H1 (cell line): ENCODE results near the gene ZAP70. TPM values are rescaled to one million over a fixed set of nuclear protein-coding genes. Genes with fewer than 3 reads are reported as not detected.

Experiments
- CTCF ChIA-PET: fragments of 300-600 bp; sonication (Branson Sonifier 250); formaldehyde crosslinking; loops from one replicate; lab custom pipeline; 2021; ENCODE audit not compliant: partially characterized antibody; lab: Charles Lee
- POLR2A ChIA-PET: fragments of 300-600 bp; sonication (Branson Sonifier 250); formaldehyde crosslinking; loops from one replicate; lab custom pipeline; 2021; ENCODE audit warnings: inconsistent platforms; ENCODE audit not compliant: partially characterized antibody; lab: Charles Lee
- DNase-seq, 2 experiments: peaks; one replicate each; pipeline versions ENCODE4 v3.0.0 to v3.0.0-alpha.2; 2010 to 2022; ENCODE audit warnings: low spot score in 2 of 2, low read depth in 1 of 2, mixed read lengths in 1 of 2
- FAIRE-seq: peaks from 2 replicates; lab custom pipeline; 2011; peaks lifted over from hg19 to GRCh38; lab: Jason Lieb, UNC
- H2AFZ ChIP-seq: 2 replicates; pipeline ENCODE4 v1.8.1; 2012; ENCODE audit warnings: low read length, inconsistent platforms
- H2AK5ac ChIP-seq: 2 replicates; pipeline ENCODE4 v1.6.1; 2013; ENCODE audit warnings: low read depth, low read length
- H2BK120ac ChIP-seq: replicated peaks from 2 replicates; pipeline ENCODE3; 2013; ENCODE audit warnings: low read depth, low read length, inconsistent platforms
- H2BK12ac ChIP-seq: 2 replicates; pipeline ENCODE4 v1.6.1; 2013; ENCODE audit warnings: low read depth, low read length
- H2BK15ac ChIP-seq: 2 replicates; pipeline ENCODE4 v1.6.1; 2013; ENCODE audit warnings: low read length
- H2BK20ac ChIP-seq: 2 replicates; pipeline ENCODE4 v1.6.1; 2013; ENCODE audit warnings: low read length
- H2BK5ac ChIP-seq: 2 replicates; pipeline ENCODE4 v1.6.1; 2013; ENCODE audit warnings: low read depth, low read length
- H3K14ac ChIP-seq: 2 replicates; pipeline ENCODE4 v1.6.1; 2013; ENCODE audit warnings: inconsistent platforms; ENCODE audit not compliant: insufficient read length
- H3K18ac ChIP-seq: 2 replicates; pipeline ENCODE4 v1.6.1; 2013; ENCODE audit warnings: low read length; ENCODE audit errors: extremely low read depth
- H3K23ac ChIP-seq: 2 replicates; pipeline ENCODE4 v1.6.1; 2013; ENCODE audit warnings: inconsistent platforms; ENCODE audit not compliant: insufficient read length
- H3K23me2 ChIP-seq: 2 replicates; pipeline ENCODE4 v1.6.1; 2013; ENCODE audit warnings: low read depth, low read length
- H3K27ac ChIP-seq: 2 replicates; pipeline ENCODE4 v1.6.1; 2011; ENCODE audit warnings: low read depth, low read length, inconsistent platforms
- H3K27me3 ChIP-seq, 4 experiments: replicated peaks in 1 of 4; 1 replicate in 1 of 4; 2 replicates in 3 of 4; pipeline versions ENCODE4 v1.6.1 to v1.8.1; 2011 to 2013; ENCODE audit warnings: low read length in 3 of 4, mild to moderate bottlenecking in 3 of 4, inconsistent platforms in 2 of 4, mixed read lengths in 2 of 4, moderate library complexity in 1 of 4; ENCODE audit not compliant: control insufficient read depth in 3 of 4, insufficient read depth in 3 of 4; ENCODE audit errors: extremely low read depth in 1 of 4
- H3K36me3 ChIP-seq, 4 experiments: 2 replicates each; pipeline versions ENCODE4 v1.6.1 to v1.8.1; 2011 to 2013; ENCODE audit warnings: mild to moderate bottlenecking in 4 of 4, low read length in 3 of 4, moderate library complexity in 2 of 4, control low read depth in 1 of 4, inconsistent platforms in 1 of 4; ENCODE audit not compliant: insufficient read depth in 4 of 4, control insufficient read depth in 2 of 4
- H3K4ac ChIP-seq: replicated peaks from 2 replicates; pipeline ENCODE3; 2013; ENCODE audit warnings: low read length, low read depth, mixed read lengths, inconsistent platforms; ENCODE audit not compliant: insufficient read length
- H3K4me1 ChIP-seq, 4 experiments: replicated peaks in 1 of 4; 1 replicate in 1 of 4; 2 replicates in 3 of 4; pipeline versions ENCODE4 v1.6.1 to v1.8.1; 2011 to 2013; ENCODE audit warnings: low read length in 3 of 4, inconsistent platforms in 2 of 4, mixed read lengths in 1 of 4; ENCODE audit not compliant: insufficient read depth in 4 of 4, control insufficient read depth in 3 of 4
- H3K4me2 ChIP-seq, 2 experiments: 2 replicates each; pipeline versions ENCODE4 v1.6.1 to v1.8.1; 2011 to 2013; ENCODE audit warnings: low read depth in 2 of 2, low read length in 2 of 2, control low read depth in 1 of 2, inconsistent platforms in 1 of 2, mild to moderate bottlenecking in 1 of 2; ENCODE audit not compliant: insufficient read depth in 1 of 2
- H3K4me3 ChIP-seq, 4 experiments: fragments of 200-600, 300-600 bp in 1 of 4; sonication (generic), shearing (Covaris generic), sonication (Bioruptor Twin) in 1 of 4; 2 replicates each; pipeline versions ENCODE4 v1.5.1 to v1.8.1; 2011 to 2016; ENCODE audit warnings: low read length in 4 of 4, low read depth in 3 of 4, control low read depth in 2 of 4, inconsistent platforms in 2 of 4, mild to moderate bottlenecking in 2 of 4, mixed read lengths in 1 of 4, moderate library complexity in 1 of 4; ENCODE audit not compliant: insufficient read depth in 2 of 4; ENCODE audit errors: extremely low read depth in 1 of 4
- H3K56ac ChIP-seq: replicated peaks from 2 replicates; pipeline ENCODE3; 2013; ENCODE audit warnings: low read depth, mild to moderate bottlenecking, mixed read lengths, low read length, inconsistent platforms; ENCODE audit not compliant: insufficient read length
- H3K79me1 ChIP-seq: 2 replicates; pipeline ENCODE4 v1.6.1; 2013; ENCODE audit warnings: low read depth, low read length, control low read depth
- H3K79me2 ChIP-seq, 2 experiments: 2 replicates each; pipeline versions ENCODE4 v1.6.1 to v1.8.1; 2012 to 2013; ENCODE audit warnings: low read length in 2 of 2, mild to moderate bottlenecking in 2 of 2, inconsistent platforms in 1 of 2; ENCODE audit not compliant: insufficient read depth in 2 of 2, control insufficient read depth in 1 of 2
- H3K9ac ChIP-seq, 4 experiments: replicated peaks in 1 of 4; 1 replicate in 1 of 4; 2 replicates in 3 of 4; pipeline versions ENCODE4 v1.6.1 to v1.8.1; 2011 to 2013; ENCODE audit warnings: low read depth in 3 of 4, low read length in 3 of 4, control low read depth in 2 of 4, mild to moderate bottlenecking in 2 of 4, moderate library complexity in 2 of 4, inconsistent platforms in 1 of 4; ENCODE audit errors: extremely low read depth in 1 of 4
- H3K9me3 ChIP-seq, 2 experiments: 2 replicates each; pipeline versions ENCODE4 v1.6.1 to v1.8.1; 2012 to 2013; ENCODE audit warnings: mild to moderate bottlenecking in 2 of 2, moderate library complexity in 2 of 2, control low read depth in 1 of 2, inconsistent platforms in 1 of 2, low read depth in 1 of 2, low read length in 1 of 2, mixed read lengths in 1 of 2; ENCODE audit not compliant: insufficient read depth in 2 of 2
- H4K20me1 ChIP-seq, 2 experiments: replicated peaks in 1 of 2; 2 replicates each; pipeline versions ENCODE3 to v1.8.1; 2011 to 2013; ENCODE audit warnings: inconsistent platforms in 2 of 2, low read length in 2 of 2, mild to moderate bottlenecking in 1 of 2; ENCODE audit not compliant: insufficient read depth in 2 of 2, control insufficient read depth in 1 of 2
- H4K5ac ChIP-seq: 2 replicates; pipeline ENCODE4 v1.6.1; 2013; ENCODE audit warnings: low read length, low read depth, mixed read lengths, inconsistent platforms; ENCODE audit not compliant: insufficient read length
- H4K8ac ChIP-seq: 2 replicates; pipeline ENCODE4 v1.8.0; 2013; ENCODE audit warnings: mild to moderate bottlenecking, moderate library complexity, low read length, inconsistent platforms; ENCODE audit not compliant: insufficient read depth; ENCODE audit errors: extremely low read depth
- H4K91ac ChIP-seq: replicated peaks from 2 replicates; pipeline ENCODE3; 2013; ENCODE audit warnings: low read length, mixed read lengths, inconsistent platforms; ENCODE audit not compliant: insufficient read length
- JUN ChIP-seq: IDR thresholded peaks from 2 replicates; pipeline ENCODE4 v1.6.1; 2011; ENCODE audit warnings: low read depth, mild to moderate bottlenecking, improper control_type of control experiment, low read length
- WGBS, 2 experiments: shearing (Covaris generic) in 1 of 2; methylation state at CpG; one replicate each; pipeline versions ENCODE4 v1.1.6 to v1.1.7; 2013 to 2015; ENCODE audit warnings: low lambda C conversion rate in 2 of 2, mixed read lengths in 2 of 2, inconsistent platforms in 1 of 2, low coverage in 1 of 2, missing lambda C conversion rate in 1 of 2; ENCODE audit not compliant: insufficient replicate concordance in 2 of 2, insufficient coverage in 1 of 2, insufficient read length in 1 of 2; ENCODE audit errors: extremely low coverage in 1 of 2, missing lambda C conversion rate in 1 of 2; 5-methylcytosine and 5-hydroxymethylcytosine counted together
- polyA plus RNA-seq, 7 experiments: library from polyadenylated mRNA; depleted of rRNA in 3 of 7; stranded (reverse) in 5 of 7; unstranded in 2 of 7; fragments of >200 nt in 5 of 7; fragments of 200-250 nt in 2 of 7; gene quantifications; 1 replicate in 5 of 7; 2 replicates in 1 of 7; 4 replicates in 1 of 7; pipeline versions ENCODE4 v1.2.1 to v1.2.3, GENCODE V29; 2011 to 2013; ENCODE audit warnings: missing spikeins in 2 of 7, mixed read lengths in 2 of 7
- total RNA-seq: library from RNA; stranded (reverse); fragmentation: NEBNext Ultra II Directional; extraction: Animal tissue kit (Norgen Biotek cat#: 25700); gene quantifications from 2 replicates; pipeline ENCODE4 v1.2.1, GENCODE V29; 2021

ZAP70 gene
- total and polyA plus RNA-seq, 2 of the 8 experiments (the other 6 are each of a cell fraction or from before 2014, with no cell fraction given), result 0.15 TPM; not detected in 1

DNA sequence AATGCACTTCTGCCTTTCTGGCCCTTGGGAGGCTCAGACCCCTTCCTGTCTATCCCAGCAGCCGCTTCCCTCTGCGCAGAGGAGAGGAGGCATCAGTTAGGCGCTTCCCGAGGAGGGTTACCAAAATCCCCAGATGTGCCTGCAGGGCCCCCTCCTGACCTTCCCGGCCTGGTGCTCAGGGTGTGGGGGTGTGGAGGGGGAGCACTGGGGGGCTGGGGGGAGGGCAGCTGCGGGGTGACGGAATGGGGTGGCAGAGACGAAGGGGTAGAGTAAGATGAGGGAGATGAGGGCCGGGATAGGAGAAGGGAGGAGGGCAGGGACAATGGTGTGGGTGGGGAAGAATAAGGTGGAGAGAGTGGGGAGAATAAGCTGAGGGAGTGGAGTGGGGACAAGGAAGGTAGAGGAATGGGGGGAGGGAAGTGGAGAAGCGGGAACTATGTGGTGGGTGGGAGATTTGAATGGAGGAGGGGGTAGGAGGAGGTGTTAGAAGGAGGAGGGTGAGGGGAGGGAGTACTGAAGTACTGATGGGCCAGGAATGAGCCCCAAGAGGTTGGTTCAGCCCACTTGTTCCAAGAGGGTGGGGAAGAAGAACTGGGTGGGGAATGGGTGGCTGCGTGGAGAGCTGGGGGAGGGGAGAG is 6.5 kb upstream of the ZAP70 start:
- H2BK5ac ChIP-seq, result no peak overlapping the region
- no peak overlapping the region for H3K4me2 ChIP-seq
- WGBS, 2 experiments, result 100% methylated on average over 1 of the region's 11 CpGs
- no peaks in the 10 kb centered on the region for H3K9me3 ChIP-seq
- 0 out of 7 replicates have a peak, but pooled peaks cover 0 to 3% (median 0%) of the 10 kb centered on the region in 4 experiments for H3K4me1 ChIP-seq
- CTCF ChIA-PET, result interaction anchor here (0.8 to 13.6 kb wide), 9 partner anchors 8 to 605 kb away, joined by 3 to 202 read pairs (median 7); no protein-coding TSS in a partner anchor
- no peak overlapping the region for H3K4me3 ChIP-seq
- H3K79me1 ChIP-seq, result no peaks in the 10 kb centered on the region
- H3K56ac ChIP-seq, result no peak overlapping the region
- no peak overlapping the region for H4K5ac ChIP-seq
- no peaks in the 10 kb centered on the region for H3K79me2 ChIP-seq
- no peak overlapping the region for H3K23ac ChIP-seq
- H2AK5ac ChIP-seq, result no peak overlapping the region
- no peak overlapping the region for H2BK120ac ChIP-seq
- no peak overlapping the region for H2AFZ ChIP-seq
- no peak overlapping the region for H2BK15ac ChIP-seq
- no peak overlapping the region for H2BK12ac ChIP-seq
- H2BK20ac ChIP-seq, result no peak overlapping the region
- H3K23me2 ChIP-seq, result no peaks in the 10 kb centered on the region; the same call in 1 of the 2 replicates
- DNase-seq (no peak), FAIRE-seq (no peak)
- no peak overlapping the region for H4K8ac ChIP-seq
- H3K9ac ChIP-seq, result no peak overlapping the region
- H3K18ac ChIP-seq, result no peak overlapping the region
- H3K27me3 ChIP-seq, result no peaks in the 10 kb centered on the region
- no peak overlapping the region for H3K27ac ChIP-seq
- H3K4ac ChIP-seq, result no peak overlapping the region
- H4K20me1 ChIP-seq, result no peaks in the 10 kb centered on the region
- no peak overlapping the region for H4K91ac ChIP-seq
- H3K14ac ChIP-seq, result no peak overlapping the region
- H3K36me3 ChIP-seq, result no peaks in the 10 kb centered on the region
- POLR2A ChIA-PET, result interaction anchor here (1.6 kb wide), 1 partner anchor 33 kb away, joined by 3 read pairs; no protein-coding TSS in a partner anchor
- no peak for TF ChIP-seq JUN
